Measurements from ENCODE around the gene DPP6.

The DPP6 gene

GRCh38 chr7:154871928-154872750, 819.9 kb downstream of the DPP6 start:
- no peak for DNase-seq

- DNase-seq, result no peak
These were observed 820.8 kb downstream of the DPP6 start for GRCh38 chr7:154872811-154873499.

- DNase-seq, result no peak
These were observed 821.4 kb downstream of the DPP6 start for GRCh38 chr7:154873500-154874121.

GRCh38 chr7:154874409-154875113, 822.4 kb downstream of the DPP6 start:
- no peak for DNase-seq

- no peak for DNase-seq
These were observed 823.1 kb downstream of the DPP6 start for GRCh38 chr7:154875297-154875696.

GRCh38 chr7:154876516-154876915, 824.3 kb downstream of the DPP6 start:
- no peak for DNase-seq

- no peak for DNase-seq
These were observed 824.8 kb downstream of the DPP6 start for GRCh38 chr7:154877031-154877430.

GRCh38 chr7:154879629-154880028, 827.4 kb downstream of the DPP6 start:
- no peak for DNase-seq

GRCh38 chr7:154880513-154880912, 828.3 kb downstream of the DPP6 start:
- no peak for DNase-seq

- no peak for DNase-seq
These were observed 828.8 kb downstream of the DPP6 start for GRCh38 chr7:154881026-154881425.

GRCh38 chr7:154881526-154881925, 829.3 kb downstream of the DPP6 start:
- no peak for DNase-seq

- DNase-seq, result no peak
These were observed 830.8 kb downstream of the DPP6 start for GRCh38 chr7:154882931-154883474.

- no peak for DNase-seq
These were observed 832.2 kb downstream of the DPP6 start for GRCh38 chr7:154884348-154884920.

- DNase-seq, result no peak
These were observed 834.4 kb downstream of the DPP6 start for GRCh38 chr7:154886591-154886990.

GRCh38 chr7:154888690-154889089, 836.5 kb downstream of the DPP6 start:
- no peak for DNase-seq

- DNase-seq, result no peak
These were observed 840.3 kb downstream of the DPP6 start for GRCh38 chr7:154892459-154892858.

- no peak for DNase-seq
These were observed 843.9 kb downstream of the DPP6 start for GRCh38 chr7:154896076-154896475.

GRCh38 chr7:154898973-154899855, 847.0 kb downstream of the DPP6 start:
- DNase-seq, result no peak

- DNase-seq, result no peak
These were observed 847.7 kb downstream of the DPP6 start for GRCh38 chr7:154899862-154900261.

GRCh38 chr7:154902600-154903082, 850.4 kb downstream of the DPP6 start:
- no peak for DNase-seq

GRCh38 chr7:154903083-154903731, 851.0 kb downstream of the DPP6 start:
- DNase-seq, result no peak

Measured in activated CD4-positive, alpha-beta T cell treated with anti-CD3 and anti-CD28 coated beads, Interleukin-2, amount 50 U/mL, for 48 hours (primary cell).